Measurements from ENCODE around the gene SLC2A14. TPM values are rescaled to one million over a fixed set of nuclear protein-coding genes. Genes with fewer than 3 reads are reported as not detected.
"Not testable (repeated sequence)": the region's sequence is repeated elsewhere in the genome, so short reads cannot be mapped to it uniquely, and the experiment has no call there.

SLC2A14 gene
- total RNA-seq, 4 donors from 2014 or later, result 0.29 to 3.1 (median 0.39) TPM; not detected in 1

DNA sequence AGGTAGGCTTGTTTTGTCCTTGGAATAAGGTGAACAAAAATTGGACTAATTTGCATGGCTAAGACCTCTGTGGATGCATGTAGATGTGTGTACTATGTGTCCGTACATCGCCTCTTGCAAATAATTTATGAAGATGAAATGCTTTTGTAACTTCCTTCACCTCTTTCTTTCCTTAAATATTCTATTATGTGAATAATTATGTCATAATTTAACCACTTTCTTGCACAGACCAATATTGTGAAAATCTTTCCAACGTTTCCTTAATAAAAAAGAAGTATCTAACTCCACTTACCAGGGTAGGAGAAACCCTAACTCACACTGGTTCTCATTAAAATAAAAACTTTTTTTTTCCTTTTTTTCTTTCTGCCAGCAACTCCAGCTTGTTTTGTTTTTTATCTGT lies 79.5 kb downstream of the SLC2A14 start:
- Histone ChIP-seq H3K36me3 (no peaks in the 10 kb centered on the region), H3K4me1 (no peaks in the 10 kb centered on the region), H3K4me3 (no peak overlapping the region), H3K27ac (replicated peaks in 1 of 4) (no peak overlapping the region), H3K9me3 (no peaks in the 10 kb centered on the region), H3K27me3 (peaks cover 0 to 7% (median 0%) of the 10 kb centered on the region in 4 donors)
- no peak for TF ChIP-seq EP300 (IDR thresholded peaks at IDR 0.05)
- TF ChIP-seq POLR2A (IDR thresholded peaks at IDR 0.05; ENCODE audit: low read depth), result no peak
- TF ChIP-seq POLR2AphosphoS5 (IDR thresholded peaks at IDR 0.05), result no peak
- TF ChIP-seq, protein P1, sequence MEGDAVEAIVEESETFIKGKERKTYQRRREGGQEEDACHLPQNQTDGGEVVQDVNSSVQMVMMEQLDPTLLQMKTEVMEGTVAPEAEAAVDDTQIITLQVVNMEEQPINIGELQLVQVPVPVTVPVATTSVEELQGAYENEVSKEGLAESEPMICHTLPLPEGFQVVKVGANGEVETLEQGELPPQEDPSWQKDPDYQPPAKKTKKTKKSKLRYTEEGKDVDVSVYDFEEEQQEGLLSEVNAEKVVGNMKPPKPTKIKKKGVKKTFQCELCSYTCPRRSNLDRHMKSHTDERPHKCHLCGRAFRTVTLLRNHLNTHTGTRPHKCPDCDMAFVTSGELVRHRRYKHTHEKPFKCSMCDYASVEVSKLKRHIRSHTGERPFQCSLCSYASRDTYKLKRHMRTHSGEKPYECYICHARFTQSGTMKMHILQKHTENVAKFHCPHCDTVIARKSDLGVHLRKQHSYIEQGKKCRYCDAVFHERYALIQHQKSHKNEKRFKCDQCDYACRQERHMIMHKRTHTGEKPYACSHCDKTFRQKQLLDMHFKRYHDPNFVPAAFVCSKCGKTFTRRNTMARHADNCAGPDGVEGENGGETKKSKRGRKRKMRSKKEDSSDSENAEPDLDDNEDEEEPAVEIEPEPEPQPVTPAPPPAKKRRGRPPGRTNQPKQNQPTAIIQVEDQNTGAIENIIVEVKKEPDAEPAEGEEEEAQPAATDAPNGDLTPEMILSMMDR (IDR thresholded peaks at IDR 0.05), result no peak
- intact Hi-C loops (cut with DNase I), result no loop called here
- 73% methylated on average over 3 of the region's 3 CpGs for WGBS
- DNase-seq (ENCODE audit: extremely low spot score), result no peak

DNA sequence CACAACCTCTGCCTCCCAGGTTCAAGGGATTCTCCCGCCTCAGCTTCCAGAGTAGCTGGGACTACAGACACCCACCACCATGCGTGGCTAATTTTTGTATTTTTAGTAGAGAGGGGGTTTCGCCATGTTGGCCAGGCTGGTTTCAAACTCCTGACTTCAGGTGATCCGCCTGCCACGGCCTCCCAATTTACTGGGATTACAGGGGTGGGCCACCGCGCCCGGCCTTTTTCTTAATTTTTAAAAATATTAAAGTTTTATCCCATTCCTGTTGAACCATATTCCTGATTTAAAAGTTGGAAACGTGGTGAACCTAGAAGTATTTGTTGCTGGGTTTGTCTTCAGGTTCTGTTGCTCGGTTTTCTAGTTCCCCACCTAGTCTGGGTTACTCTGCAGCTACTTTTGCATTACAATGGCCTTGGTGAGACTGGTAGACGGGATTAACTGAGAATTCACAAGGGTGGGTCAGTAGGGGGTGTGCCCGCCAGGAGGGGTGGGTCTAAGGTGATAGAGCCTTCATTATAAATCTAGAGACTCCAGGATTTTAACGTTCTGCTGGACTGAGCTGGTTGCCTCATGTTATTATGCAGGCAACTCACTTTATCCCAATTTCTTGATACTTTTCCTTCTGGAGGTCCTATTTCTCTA lies 83.7 kb downstream of the SLC2A14 start, which contains the start of gene NANOG:
Gene NANOG, plus strand, starts transcription at position 519 of the 645 bp plus-strand sequence. CDS start 213 bp downstream, outside the sequence.
- H3K9me3 ChIP-seq; DNase-seq (ENCODE audit: extremely low spot score); intact Hi-C loops (cut with DNase I); H3K36me3 ChIP-seq; H3K27ac ChIP-seq (replicated peaks in 1 of 4); H3K4me3 ChIP-seq; H3K4me1 ChIP-seq: not testable (repeated sequence)
- 61% methylated on average over 12 of the region's 13 CpGs for WGBS
- peaks cover 0 to 16% (median 0%) of the 10 kb centered on the region in 4 donors for H3K27me3 ChIP-seq

DNA sequence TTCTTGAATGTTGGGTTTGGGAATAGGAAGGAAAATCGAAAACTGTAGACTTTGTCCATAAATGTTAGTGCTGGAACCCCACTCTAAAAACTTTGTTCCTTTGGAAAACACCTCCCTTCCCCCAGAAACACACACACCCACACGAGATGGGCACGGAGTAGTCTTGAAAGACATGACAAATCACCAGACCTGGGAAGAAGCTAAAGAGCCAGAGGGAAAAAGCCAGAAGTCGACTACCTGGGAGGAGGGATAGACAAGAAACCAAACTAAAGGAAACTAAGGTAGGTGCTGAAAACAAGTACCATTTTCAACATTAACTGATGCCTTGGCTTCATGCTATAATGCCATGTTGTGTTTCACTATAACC lies 84.4 kb downstream of the SLC2A14 start:
- intact Hi-C loops (cut with DNase I), result no loop called here
- no peak for TF ChIP-seq EP300 (IDR thresholded peaks at IDR 0.05)
- TF ChIP-seq, protein P1 (IDR thresholded peaks at IDR 0.05), result no peak
- TF ChIP-seq POLR2A (IDR thresholded peaks at IDR 0.05; ENCODE audit: low read depth), result no peak
- TF ChIP-seq POLR2AphosphoS5 (IDR thresholded peaks at IDR 0.05), result no peak
- 36% methylated on average over 4 of the region's 4 CpGs for WGBS

DNA sequence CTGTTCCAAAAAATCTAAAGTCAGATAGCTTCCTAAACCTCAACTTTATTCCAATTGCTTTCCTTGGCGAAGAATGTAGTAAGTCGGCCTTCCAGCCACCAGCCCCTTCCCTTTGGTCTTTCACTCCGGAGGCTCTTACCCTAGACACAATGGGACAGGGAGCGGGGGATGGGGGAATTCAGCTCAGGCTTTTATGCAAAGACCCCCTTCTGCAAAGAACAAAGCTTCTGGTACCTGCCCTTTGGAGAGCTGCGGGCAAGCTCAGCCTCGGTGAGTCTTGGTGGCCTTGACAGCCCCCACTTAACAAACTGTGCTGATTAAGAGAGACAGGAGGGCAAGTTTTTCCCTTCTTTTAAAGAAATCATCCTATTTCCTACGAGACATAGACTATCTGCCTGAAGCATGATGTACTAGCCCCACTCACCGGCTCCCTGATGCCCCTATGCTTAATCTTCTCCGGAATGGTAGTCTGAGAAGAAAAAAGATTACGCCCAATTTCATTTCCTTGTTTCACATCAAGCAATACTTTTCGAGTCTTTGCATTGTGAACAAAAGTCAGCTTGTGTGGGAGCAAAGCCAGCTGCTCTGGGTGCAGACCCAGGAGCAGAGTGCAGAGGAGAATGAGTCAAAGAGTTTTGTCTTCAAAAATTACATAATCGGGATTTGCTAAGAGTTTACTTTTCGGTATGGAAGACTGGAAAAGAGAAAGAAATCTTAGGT lies 85.0 kb downstream of the SLC2A14 start:
- TF ChIP-seq POLR2A (IDR thresholded peaks at IDR 0.05; ENCODE audit: low read depth) (no peak), POLR2AphosphoS5 (IDR thresholded peaks at IDR 0.05) (no peak), EP300 (IDR thresholded peaks at IDR 0.05) (no peak)
- TF ChIP-seq, protein P1 (IDR thresholded peaks at IDR 0.05), result no peak
- no peak overlapping the region for H3K27ac ChIP-seq (replicated peaks in 1 of 4)
- 32% methylated on average over 12 of the region's 13 CpGs for WGBS
- H3K36me3 ChIP-seq, result no peaks in the 10 kb centered on the region
- peaks cover 0 to 16% (median 0%) of the 10 kb centered on the region in 4 donors for H3K27me3 ChIP-seq
- intact Hi-C loops (cut with DNase I), result no loop called here
- no peaks in the 10 kb centered on the region for H3K9me3 ChIP-seq
- no peaks in the 10 kb centered on the region for H3K4me1 ChIP-seq
- H3K4me3 ChIP-seq, result no peak overlapping the region
- DNase-seq (ENCODE audit: extremely low spot score), result no peak

More for the DNA sequence above, 84.4 kb downstream of the SLC2A14 start:
- H3K9me3 ChIP-seq, result no peaks in the 10 kb centered on the region
- H3K4me3 ChIP-seq, result no peak overlapping the region
- H3K4me1 ChIP-seq, result no peaks in the 10 kb centered on the region
- no peak for DNase-seq (ENCODE audit: extremely low spot score)
- H3K27me3 ChIP-seq, result peaks cover 0 to 16% (median 0%) of the 10 kb centered on the region in 4 donors
- no peak overlapping the region for H3K27ac ChIP-seq (replicated peaks in 1 of 4)
- no peaks in the 10 kb centered on the region for H3K36me3 ChIP-seq

DNA sequence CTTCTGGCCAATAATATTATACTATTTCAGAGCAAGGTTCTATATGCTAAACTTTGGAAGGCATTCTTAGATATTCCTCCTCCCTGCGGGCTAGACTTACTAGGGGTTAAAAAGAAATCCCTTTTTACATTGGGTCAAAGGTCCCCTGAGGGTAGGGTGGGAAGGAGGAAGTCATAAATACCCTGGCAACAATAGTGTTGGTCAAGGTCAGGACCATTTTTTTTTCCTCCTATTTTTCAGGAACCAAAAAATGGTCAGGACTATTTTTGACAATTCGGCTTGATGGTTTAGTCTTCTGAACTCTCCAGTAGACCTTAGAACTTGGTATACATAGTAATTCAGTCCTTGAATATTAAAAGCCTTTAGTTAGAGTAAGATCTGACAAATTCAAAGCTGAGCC lies 88.0 kb downstream of the SLC2A14 start:
- H3K9me3 ChIP-seq, result no peaks in the 10 kb centered on the region
- H3K27me3 ChIP-seq, result peaks cover 0 to 12% (median 0%) of the 10 kb centered on the region in 4 donors
- H3K4me1 ChIP-seq, result no peaks in the 10 kb centered on the region
- H3K4me3 ChIP-seq, result no peak overlapping the region
- DNase-seq (ENCODE audit: extremely low spot score), result no peak
- H3K27ac ChIP-seq (replicated peaks in 1 of 4), result no peak overlapping the region
- TF ChIP-seq POLR2AphosphoS5 (IDR thresholded peaks at IDR 0.05) (no peak), EP300 (IDR thresholded peaks at IDR 0.05) (no peak), POLR2A (IDR thresholded peaks at IDR 0.05; ENCODE audit: low read depth) (no peak)
- TF ChIP-seq, protein P1 (IDR thresholded peaks at IDR 0.05), result no peak
- no peaks in the 10 kb centered on the region for H3K36me3 ChIP-seq
- intact Hi-C loops (cut with DNase I), result no loop called here
- 52% methylated on average over 2 of the region's 2 CpGs for WGBS

DNA sequence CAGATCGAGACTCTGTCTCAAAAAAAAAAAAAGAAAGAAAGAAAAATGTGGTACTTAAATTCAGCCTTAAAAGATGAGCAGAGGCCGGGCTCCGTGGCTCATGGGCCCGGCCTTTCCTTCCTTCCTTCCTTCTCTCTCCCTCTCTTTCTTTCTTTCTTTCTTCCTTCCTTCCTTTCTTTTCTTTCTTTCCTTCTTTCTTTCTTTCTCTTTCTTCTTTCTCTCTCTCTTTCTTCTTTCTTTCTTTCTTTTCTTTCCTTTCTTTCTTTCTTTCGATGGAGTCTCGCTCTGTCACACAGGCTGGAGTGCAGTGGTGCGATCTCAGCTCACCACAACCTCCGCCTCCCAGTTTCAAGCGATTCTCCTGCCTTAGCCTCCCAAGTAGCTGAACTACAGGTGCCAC lies 89.3 kb downstream of the SLC2A14 start:
- DNase-seq (ENCODE audit: extremely low spot score); intact Hi-C loops (cut with DNase I): not testable (repeated sequence)
- 89% methylated on average over 9 of the region's 9 CpGs for WGBS

More for the DNA sequence above, 89.3 kb downstream of the SLC2A14 start:
- not testable (repeated sequence) for H3K9me3 ChIP-seq; H3K4me1 ChIP-seq; H3K4me3 ChIP-seq; H3K27ac ChIP-seq (replicated peaks in 1 of 4); H3K36me3 ChIP-seq
- peaks cover 0 to 12% (median 0%) of the 10 kb centered on the region in 4 donors for H3K27me3 ChIP-seq
